Thyroid gland (tissue), 4 donors: ENCODE data around the gene DPP4.

Experiments used
- POLR2A ChIP-seq, 2 donors: fragments of 450-650 bp; IDR thresholded peaks; one replicate each; pipeline ENCODE4 v1.6.1; 2017; ENCODE audit warnings: antibody characterized with exemption in 2 of 2, mild to moderate bottlenecking in 2 of 2, moderate library complexity in 1 of 2
- TF ChIP-seq, protein P1 (sequence below), 6 experiments: fragments of 200-600 bp in 3 of 6; fragments of 450-650 bp in 3 of 6; sonication (generic) in 3 of 6; IDR thresholded peaks; one replicate each; pipeline ENCODE4 v1.5.1; 2016 to 2019; ENCODE audit warnings: antibody characterized with exemption in 6 of 6, mild to moderate bottlenecking in 2 of 6, inconsistent platforms in 1 of 6, moderate library complexity in 1 of 6

GRCh38 chr2:162070228-162070936 is 3.6 kb downstream of the DPP4 start:
- TF ChIP-seq, protein P1, sequence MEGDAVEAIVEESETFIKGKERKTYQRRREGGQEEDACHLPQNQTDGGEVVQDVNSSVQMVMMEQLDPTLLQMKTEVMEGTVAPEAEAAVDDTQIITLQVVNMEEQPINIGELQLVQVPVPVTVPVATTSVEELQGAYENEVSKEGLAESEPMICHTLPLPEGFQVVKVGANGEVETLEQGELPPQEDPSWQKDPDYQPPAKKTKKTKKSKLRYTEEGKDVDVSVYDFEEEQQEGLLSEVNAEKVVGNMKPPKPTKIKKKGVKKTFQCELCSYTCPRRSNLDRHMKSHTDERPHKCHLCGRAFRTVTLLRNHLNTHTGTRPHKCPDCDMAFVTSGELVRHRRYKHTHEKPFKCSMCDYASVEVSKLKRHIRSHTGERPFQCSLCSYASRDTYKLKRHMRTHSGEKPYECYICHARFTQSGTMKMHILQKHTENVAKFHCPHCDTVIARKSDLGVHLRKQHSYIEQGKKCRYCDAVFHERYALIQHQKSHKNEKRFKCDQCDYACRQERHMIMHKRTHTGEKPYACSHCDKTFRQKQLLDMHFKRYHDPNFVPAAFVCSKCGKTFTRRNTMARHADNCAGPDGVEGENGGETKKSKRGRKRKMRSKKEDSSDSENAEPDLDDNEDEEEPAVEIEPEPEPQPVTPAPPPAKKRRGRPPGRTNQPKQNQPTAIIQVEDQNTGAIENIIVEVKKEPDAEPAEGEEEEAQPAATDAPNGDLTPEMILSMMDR (IDR thresholded peaks at IDR 0.05) = no peak
- no peak for TF ChIP-seq POLR2A (IDR thresholded peaks at IDR 0.05)
